Stimulated activated CD4-positive, alpha-beta T cell treated with anti-CD3 and anti-CD28 coated beads, Interleukin-4, amount 100 ng/mL, for 1 hour (primary cell): Measurements from ENCODE around the gene ITGB1BP2.
"Not testable (repeated sequence)": the region's sequence is repeated elsewhere in the genome, so short reads cannot be mapped to it uniquely, and the experiment has no call there.

Experiments used
- DNase-seq: peaks from one replicate; pipeline ENCODE4 v3.0.0-alpha.2; 2020

Gene ITGB1BP2

DNA sequence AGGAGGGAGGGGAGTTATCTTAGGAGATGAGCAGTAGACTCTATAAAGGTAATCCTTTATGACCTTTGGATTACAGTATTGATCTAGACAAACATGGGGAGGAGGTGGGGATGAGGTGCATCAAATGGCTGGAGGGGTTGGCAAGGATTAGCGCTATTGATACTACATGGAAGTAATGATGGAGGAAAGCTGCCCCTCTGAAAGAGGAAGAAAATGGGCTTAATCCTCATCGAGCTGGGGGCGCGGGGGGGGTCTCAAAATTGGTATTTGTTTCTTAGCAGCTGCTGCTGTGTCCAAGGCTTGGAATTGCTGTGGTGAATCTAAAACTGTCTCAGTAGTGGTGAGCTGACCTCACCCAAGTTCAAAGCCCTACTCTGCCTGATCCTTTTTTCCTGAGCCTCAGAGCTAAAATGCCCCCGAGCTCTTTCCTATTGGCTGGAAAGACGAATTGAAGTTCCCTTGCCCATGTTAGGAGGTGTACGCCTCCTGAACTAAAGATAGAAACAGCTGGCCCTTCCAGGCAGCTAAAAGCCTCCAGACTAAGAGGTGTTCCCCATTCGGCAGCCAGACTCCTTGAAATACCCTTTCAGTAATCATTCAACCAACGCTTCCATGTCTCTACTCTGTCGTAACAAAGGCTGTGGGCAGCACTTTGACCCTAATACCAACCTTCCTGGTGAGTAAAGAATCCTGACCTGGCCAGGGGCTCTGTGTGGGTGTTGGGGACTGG is at the start of gene ITGB1BP2:
TSS of gene ITGB1BP2 (plus strand) at position 556 of the 730 bp plus-strand sequence. CDS start at position 613, 57 bp downstream.
- DNase-seq = no peak

DNA sequence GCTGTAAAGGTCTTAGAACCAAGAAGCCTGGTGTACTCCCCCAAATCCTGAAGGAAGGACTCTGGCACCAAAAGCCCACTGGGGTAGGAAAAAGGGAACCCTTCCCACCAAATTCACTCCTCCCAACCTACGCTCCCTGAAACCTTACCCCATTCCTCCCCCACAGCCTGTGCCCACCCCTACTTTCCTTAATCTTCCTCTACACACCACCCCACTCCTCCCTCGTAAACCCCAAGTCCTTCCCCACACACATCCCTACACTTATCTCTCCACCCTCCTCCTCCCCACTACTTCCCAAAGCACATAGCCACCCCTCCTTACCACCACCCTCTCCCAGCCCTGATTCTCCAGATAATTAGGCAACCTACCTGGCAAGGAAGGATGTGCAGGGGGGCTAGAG is 49.3 kb upstream of the ITGB1BP2 start:
- DNase-seq = no peak

DNA sequence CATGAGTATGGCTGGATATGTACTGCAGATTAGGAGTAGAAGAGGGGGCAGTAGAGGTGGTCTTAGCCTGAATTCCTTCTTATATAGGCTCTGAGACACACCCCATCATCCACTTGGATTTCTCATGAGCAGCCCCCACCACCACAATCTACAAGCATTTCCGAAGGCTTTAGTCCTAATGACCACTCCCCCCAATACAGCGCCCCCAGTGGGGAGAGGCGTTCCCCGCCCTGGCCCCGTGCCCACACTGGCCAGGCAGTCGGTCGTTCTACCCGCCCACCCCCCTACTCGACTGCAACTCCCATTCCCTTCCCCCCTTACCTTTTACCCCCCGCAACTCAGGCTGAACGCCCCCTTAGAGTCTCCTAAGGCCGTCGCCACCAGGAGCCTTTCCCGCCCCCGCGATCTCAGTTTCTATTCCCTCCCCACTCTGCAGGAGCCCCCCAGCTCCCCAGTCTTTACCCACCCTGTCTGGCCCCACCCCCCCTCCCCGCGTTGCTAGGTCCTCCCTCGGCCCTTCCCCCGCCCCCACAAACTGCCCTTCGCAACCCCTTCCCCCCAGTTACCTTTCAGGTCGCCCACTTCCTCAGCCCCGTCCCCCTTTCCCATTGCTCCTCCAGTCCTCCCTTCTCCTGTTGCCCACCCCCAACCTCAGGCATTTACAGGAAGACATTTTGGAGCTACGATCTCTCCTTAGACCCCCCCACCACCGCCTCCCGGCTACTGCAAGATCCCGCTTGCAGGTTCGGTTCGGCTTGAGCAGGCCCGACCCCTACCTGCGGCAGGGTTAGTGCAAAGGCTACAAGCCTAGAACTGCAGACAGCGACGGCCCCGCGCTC is 48.1 kb upstream of the ITGB1BP2 start:
- peak; percentile 13 for DNase-seq

DNA sequence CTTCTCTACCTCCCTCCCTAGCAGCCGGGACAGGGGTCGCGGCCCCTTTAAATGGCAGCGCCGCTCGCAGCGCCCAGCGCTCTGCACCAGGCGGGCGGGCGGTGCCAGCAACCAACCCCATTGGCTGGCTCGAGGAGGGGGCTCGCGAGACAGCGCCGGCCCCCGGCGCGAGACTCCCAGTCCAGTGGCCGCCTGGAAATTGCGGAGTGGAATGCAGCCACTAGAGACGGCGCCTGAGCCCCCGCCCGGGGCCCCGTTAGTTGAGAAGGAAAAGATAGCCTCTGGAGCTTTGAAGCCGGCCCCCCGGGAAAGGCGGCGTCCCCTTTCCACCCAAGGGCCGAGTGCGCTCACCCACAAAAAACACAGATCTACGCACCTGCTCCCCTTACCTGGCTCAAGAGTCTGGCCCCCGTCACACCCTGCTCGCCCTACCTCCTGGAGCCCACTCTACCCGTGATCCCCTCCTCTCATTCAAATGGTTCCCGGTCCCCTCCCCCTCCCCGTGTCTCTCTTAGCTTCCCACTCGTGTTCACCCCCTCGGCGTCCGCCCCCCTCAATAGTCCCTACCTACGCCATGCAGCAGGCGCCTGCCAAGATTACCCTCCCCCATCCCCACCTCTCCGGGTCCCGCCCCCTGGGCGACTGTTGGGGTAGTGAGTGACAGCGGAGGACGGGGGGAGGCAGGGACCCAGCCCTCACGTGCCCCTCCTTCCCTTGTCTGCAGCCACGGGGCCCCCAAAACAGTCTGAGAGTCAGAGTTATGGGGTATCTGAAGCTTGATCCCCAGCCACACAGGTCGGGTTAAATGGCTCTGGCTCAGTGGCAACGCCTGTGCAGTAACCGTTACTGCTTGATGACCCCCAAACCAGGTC is 47.2 kb upstream of the ITGB1BP2 start, which contains the start of gene ZMYM3:
TSS of gene ZMYM3 (minus strand) at position 49 of the 872 bp plus-strand sequence. CDS start 885 bp downstream, outside the sequence.
- DNase-seq = peak; percentile 77

DNA sequence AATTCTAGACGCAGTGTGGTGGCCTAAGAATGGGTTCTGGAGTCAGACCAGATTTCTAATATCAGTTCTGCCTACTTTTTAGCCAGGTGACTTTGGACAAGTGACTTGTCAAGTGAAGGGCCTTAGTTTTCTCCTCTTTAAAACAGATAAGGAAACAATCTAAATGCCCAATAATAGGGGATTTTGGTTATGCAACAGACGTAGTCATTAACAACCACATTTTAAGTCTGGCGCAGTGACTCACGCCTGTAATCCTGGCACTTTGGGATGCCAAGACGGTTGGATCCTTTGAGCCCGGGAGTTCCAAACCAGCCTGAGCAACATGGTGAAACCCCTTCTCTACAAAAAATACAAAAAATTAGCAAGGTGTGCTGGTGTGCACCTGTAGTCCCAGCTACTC is 45.5 kb upstream of the ITGB1BP2 start:
- no peak for DNase-seq

DNA sequence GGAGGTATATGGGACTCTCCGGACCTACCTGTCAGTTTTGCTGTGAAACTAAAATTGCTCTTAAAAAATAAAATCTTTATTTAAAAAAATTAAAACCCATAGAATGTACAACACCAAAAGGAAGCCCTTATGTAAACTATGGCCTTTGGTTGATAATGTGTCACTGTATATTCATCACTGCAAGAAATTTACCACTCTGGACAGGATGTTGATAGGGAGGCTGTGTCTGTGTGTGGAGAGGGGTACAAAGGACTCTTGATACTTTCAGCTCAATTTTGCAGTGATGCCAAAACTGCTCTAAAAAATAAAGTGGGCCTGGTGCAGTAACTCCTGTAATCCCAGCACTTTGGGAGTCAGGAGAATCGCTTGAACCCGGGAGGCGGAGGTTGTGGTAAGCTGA is 44.7 kb upstream of the ITGB1BP2 start:
- no peak for DNase-seq

DNA sequence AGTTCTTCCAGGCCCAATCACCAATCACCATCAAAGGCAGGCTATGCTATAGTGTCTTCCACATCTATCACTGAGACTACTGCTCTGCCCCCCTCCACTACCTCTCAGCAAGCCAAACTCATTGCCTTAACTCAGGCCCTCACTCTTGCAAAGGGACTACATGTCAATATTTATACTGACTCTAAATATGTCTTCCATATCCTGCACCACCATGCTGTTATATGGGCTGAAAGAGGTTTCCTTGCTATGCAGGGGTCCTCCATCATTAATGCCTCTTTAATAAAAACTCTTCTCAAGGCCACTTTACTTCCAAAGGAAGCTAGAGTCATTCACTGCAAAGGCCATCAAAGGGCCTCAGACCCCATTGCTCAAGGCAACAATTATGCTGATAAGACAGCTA is 32.9 kb upstream of the ITGB1BP2 start:
- not testable (repeated sequence) for DNase-seq

DNA sequence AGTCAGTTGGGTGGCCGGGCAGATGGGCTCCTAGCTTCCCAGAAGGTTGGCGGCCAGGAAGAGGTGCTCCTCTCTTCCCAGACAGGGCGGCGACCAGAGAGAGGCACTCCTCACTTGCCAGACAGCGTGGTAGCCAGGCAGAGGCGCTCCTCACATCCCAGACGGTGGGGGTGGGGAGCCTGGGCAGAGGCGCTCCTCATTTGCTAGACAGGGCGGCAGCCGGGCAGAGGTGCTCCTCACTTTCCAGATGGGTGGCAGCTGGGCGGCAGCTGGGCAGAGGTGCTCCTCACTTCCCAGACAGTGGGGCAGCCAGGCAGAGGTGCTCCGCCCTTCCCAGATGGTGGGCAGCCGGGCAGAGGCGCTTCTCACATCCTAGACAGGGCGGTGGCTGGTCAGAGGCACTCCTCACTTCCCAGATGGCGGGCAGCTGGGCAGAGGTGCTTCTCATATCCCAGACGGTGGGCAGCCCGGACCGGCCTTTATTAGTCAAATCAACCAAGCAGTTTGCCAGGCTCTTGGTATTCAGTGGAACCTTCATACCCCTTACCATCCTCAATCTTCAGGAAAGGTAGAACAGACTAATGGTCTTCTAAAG is 31.7 kb upstream of the ITGB1BP2 start:
- DNase-seq = no peak

DNA sequence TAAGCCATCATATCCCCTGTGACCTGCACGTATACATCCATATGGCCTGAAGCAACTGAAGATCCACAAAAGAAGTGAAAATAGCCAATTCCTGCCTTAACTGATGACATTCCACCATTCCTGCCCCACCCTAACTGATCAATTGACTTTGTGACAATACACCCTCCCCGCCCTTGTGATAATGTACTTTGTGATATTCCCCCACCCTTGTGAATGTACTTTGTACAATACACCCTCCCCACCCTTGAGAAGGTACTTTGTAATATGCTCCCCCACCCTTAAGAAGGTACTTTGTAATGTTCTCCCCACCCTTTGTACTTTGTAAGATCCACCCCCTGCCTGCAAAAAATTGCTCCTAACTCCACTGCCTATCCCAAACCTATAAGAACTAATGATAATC is 29.2 kb upstream of the ITGB1BP2 start:
- not testable (repeated sequence) for DNase-seq

DNA sequence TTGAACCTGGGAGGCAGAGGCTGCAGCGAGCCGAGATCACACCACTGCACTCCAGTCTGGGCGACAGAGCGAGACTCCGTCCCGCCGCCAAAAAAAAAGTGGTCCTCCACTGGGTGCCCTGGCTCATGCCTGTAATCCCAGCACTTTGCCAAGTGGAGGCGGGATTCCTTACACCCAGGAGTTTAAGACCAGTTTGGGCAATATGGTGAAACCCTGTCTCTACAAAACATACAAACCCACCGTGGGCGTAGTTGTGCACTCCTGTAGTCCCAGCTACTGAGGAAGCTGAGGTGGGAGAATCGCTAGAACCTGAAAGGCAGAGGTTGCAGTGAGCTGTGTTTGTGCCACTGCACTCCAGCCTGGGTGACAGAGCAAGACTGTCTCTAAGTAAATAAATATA is 20.2 kb upstream of the ITGB1BP2 start:
- not testable (repeated sequence) for DNase-seq

DNA sequence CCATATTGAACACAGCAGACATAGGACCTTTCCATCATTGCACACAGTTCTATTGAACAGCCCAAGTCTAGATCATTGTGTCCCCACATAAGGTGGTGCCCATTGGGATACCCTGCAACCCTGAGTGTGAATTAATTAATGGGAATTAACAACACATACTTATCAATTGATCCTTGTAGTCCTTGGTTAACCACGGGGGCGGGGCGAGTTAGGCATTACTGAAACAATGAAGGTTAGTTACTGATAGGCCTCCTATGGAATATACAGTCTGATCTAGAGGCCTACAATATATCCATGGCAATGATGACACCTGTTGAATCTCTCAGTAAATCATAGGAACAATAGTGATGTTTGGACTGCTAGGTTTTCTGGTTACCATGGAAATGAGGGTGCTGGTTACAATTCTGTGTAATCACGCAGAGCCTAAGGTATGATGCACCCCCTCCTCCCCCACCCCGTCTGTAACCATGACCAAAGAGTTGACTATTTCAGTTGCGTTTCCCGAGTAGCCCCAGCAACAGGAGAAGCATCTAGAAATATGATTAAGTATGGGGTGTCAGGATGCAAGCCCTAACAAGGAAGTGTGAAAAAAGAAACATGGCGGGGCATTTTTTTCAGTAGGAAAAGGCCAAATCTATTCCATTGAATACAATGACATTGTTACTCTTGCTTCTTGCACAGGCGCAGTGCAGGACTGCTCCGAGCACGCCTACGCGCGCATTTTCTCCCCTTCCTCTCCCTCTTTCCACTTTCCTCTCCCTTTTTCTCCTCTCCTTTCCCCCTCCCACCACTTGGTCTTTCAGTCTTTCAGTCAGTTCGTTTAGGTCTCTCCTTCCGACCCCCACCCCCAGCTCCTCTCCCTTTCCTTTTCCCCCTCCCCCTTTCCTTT is 18.8 kb upstream of the ITGB1BP2 start:
- peak; percentile 39 for DNase-seq

DNA sequence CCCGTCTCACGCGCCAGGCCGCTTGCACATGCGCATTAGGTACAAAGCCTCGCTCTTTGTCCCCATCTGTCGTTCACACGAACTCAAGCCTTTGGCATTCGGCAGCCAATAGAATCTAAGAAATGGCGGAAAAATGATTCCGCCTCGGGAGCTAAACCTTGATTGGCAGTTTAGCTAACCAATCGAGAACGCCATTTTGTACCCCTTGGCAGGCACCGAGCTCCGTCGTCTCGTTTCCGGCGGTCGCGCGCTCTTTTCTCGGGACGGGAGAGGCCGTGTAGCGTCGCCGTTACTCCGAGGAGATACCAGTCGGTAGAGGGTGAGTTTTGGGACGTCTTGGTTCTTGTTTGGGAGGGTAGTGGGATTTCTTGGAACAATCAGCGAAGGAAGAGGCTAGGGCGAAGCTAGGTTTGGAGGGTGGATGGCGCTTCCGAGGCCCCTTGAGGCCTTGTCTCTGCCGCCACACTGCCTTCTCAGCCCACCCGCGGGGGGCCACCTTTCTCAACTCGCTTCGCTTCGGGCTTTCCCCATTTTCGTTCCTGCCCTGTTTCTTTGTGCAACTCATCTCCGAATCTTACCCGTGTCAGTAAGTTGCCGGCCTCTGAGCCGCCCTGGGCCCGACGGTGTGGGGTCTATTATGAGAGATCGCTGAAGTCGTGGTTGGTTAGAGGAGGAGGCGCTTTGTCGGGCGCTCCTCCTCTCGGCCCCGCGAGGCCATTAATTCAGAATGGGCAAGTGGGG is 18.0 kb upstream of the ITGB1BP2 start, which contains the start of gene NONO:
TSS of gene NONO (plus strand) at position 233 of the 741 bp plus-strand sequence. CDS start 7,003 bp downstream, outside the sequence.
- DNase-seq = peak; percentile 73

DNA sequence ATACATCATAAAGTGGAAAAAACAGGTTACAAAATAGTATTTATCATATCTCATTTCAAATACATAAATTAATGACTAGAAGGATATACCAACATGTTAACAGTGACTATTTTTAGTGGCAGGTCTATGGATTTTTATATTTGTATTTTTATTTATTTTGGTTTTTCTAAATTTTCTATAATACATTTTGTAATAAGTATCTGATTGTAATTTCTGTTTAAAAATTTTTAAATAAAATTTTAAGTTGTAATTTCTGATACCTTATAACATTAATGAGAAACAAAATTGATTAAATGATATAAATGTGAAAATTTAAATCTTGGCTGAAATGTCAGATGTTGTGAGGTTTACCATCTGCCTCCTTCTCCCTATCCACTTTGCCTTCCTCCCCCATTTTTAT is 15.6 kb upstream of the ITGB1BP2 start:
- no peak for DNase-seq

DNA sequence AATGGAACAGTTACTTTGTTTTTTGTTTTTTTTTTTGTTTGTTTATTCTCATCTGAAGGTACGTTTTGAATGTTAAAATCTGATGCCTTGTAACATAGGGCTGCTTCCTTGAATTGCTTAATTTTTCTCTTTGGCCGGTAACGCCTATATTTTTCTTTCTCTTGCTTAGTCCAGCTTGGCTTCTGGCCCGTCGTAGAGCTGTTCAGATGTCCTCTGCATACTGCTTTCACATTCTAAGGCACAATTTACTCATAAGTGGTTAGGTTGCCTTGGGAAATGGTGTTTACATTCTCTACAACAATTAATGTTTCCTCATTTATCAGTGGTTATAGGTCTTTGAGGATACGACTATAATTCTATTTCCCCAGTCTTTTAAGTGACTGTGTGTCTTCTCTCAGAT is 10.2 kb upstream of the ITGB1BP2 start:
- DNase-seq = no peak

DNA sequence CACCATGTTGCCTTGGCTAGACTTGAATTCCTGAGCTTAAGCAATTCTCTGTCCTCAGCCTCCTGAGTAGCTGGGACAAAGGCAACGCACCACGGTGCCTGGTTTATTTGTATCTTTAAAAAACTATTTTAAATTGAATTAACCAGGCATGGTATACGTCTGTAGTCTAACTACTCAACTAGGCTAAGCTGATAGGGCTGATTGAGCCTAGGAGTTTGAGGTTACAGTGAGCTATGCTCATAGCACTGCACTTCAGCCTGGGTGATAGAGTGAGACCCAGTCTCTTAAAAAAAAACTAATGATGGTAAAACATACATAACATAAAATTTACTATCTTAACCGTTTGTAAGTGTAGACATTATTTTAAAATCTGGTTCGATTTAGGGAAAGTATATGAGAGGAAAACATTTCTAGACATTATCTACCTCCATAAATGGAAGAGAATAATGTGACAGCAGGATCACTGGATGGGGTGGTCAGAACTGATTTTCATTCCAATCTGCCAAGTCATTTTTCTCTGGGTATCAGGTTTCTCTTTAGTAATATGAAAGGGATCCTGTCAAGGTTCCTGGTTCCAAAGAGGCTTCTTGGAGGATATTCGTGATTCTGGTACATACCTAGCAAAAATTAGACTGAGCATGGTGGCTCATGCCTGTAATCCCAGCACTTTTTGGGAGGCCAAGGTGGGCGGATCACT is 8.7 kb upstream of the ITGB1BP2 start:
- DNase-seq = no peak

DNA sequence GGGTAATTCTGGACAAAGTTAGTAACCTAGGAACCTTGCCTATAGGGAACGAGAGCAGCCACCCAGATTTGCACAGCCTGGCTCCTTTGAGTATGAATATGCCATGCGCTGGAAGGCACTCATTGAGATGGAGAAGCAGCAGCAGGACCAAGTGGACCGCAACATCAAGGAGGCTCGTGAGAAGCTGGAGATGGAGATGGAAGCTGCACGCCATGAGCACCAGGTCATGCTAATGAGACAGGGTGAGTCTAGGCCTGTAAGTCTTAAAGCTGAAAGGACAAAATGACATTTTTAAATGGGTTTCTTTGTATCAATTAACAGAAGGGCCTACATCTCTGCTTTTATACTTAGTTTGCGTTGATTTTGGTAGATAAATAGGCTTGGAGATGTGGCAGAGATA is 4.7 kb upstream of the ITGB1BP2 start:
- DNase-seq = no peak

DNA sequence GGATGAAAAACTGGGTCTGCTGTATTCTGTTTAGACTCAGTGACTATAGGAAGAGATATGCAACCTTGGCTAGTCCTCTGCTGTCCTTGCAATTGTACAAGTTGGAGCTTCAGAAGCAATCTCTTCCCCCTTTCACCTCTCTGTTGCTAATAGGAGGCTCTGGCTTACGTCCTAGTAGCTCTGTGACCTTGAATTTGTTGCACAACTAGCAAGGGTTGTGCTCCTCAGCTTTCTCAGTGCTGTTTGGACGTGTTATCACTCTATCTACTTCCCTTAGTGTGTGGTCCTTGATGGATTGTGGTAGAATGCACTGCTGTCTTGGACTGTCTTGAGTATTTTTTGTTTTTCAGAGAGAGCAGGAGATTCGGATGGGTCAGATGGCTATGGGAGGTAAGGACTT is 3.4 kb upstream of the ITGB1BP2 start:
- DNase-seq = no peak

DNA sequence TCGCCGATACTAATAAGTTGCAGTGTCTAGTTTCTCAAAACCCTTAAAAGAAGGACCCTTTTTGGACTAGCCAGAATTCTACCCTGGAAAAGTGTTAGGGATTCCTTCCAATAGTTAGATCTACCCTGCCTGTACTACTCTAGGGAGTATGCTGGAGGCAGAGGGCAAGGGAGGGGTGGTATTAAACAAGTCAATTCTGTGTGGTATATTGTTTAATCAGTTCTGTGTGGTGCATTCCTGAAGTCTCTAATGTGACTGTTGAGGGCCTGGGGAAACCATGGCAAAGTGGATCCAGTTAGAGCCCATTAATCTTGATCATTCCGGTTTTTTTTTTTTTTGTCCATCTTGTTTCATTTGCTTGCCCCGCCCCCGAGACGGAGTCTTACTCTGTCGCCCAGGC is 1.5 kb upstream of the ITGB1BP2 start:
- DNase-seq = not testable (repeated sequence)

DNA sequence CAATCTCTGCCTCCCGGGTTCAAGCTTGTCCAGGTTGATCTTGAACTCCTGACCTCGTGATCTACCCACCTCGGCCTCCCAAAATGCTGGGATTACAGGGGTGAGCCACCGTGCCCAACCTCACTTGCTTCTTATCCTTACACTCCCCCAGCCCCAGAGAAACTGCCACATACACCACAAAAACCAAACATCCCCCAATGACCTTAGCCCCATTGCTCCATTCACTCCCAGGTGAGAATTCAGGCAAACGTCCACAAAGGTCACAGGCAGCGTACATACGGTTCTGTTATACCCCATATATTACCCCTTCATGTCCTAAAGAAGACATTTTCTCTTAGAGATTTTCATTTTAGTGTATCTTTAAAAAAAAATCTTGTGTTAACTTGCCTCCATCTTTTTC is 1.1 kb upstream of the ITGB1BP2 start:
- DNase-seq = not testable (repeated sequence)
